Effector memory CD4-positive, alpha-beta T cell (primary cell): ENCODE measurements around the gene DHTKD1.
"Not testable (repeated sequence)": the region's sequence is repeated elsewhere in the genome, so short reads cannot be mapped to it uniquely, and the experiment has no call there.

Source experiments
- DNase-seq, 3 donors: peaks; one replicate each; pipeline ENCODE4 v3.0.0-alpha.2; 2020
- H3K27ac ChIP-seq: 2 replicates; pipeline ENCODE4 v1.7.0; 2013; ENCODE audit warnings: mild to moderate bottlenecking, low read length, moderate library complexity; ENCODE audit not compliant: insufficient read depth, poor library complexity, severe bottlenecking
- H3K27me3 ChIP-seq: replicated peaks from 2 replicates; pipeline ENCODE4 v1.7.0; 2013; ENCODE audit warnings: mild to moderate bottlenecking, low read length; ENCODE audit not compliant: insufficient read depth, control insufficient read depth, poor library complexity, severe bottlenecking
- H3K36me3 ChIP-seq: 2 replicates; pipeline ENCODE4 v1.7.0; 2013; ENCODE audit warnings: mild to moderate bottlenecking, low read length, moderate library complexity; ENCODE audit not compliant: control insufficient read depth, insufficient read depth
- H3K4me1 ChIP-seq: 2 replicates; pipeline ENCODE4 v1.7.0; 2013; ENCODE audit warnings: low read length, mild to moderate bottlenecking; ENCODE audit not compliant: control insufficient read depth, insufficient read depth, poor library complexity, severe bottlenecking
- H3K4me3 ChIP-seq: 2 replicates; pipeline ENCODE4 v1.7.0; 2013; ENCODE audit warnings: low read length, low read depth, mild to moderate bottlenecking; ENCODE audit not compliant: insufficient read depth, poor library complexity, severe bottlenecking
- H3K9me3 ChIP-seq: 2 replicates; pipeline ENCODE4 v1.7.0; 2013; ENCODE audit warnings: mild to moderate bottlenecking, low read length, moderate library complexity; ENCODE audit not compliant: control insufficient read depth

The DHTKD1 gene

GRCh38 chr10:12062754-12063482 lies 5.8 kb upstream of the DHTKD1 start:
- Histone ChIP-seq H3K9me3 (no peaks in the 10 kb centered on the region), H3K36me3 (no peaks in the 10 kb centered on the region), H3K4me1 (no peaks in the 10 kb centered on the region), H3K27ac (no peak overlapping the region), H3K27me3 (no peaks in the 10 kb centered on the region), H3K4me3 (no peak overlapping the region)
- DNase-seq, result no peak

GRCh38 chr10:12063483-12063818 lies 5.3 kb upstream of the DHTKD1 start:
- Histone ChIP-seq H3K9me3 (no peaks in the 10 kb centered on the region), H3K27ac (no peak overlapping the region), H3K36me3 (no peaks in the 10 kb centered on the region), H3K4me1 (no peaks in the 10 kb centered on the region), H3K4me3 (no peak overlapping the region), H3K27me3 (no peaks in the 10 kb centered on the region)
- no peak for DNase-seq

- Histone ChIP-seq H3K4me3 (no peak overlapping the region), H3K27me3 (no peaks in the 10 kb centered on the region), H3K4me1 (peaks cover 9% of the 10 kb centered on the region), H3K27ac (no peak overlapping the region), H3K36me3 (no peaks in the 10 kb centered on the region), H3K9me3 (no peaks in the 10 kb centered on the region)
- no peak for DNase-seq
These were observed 1.4 kb upstream of the DHTKD1 start for GRCh38 chr10:12067336-12067735.

- H3K4me3 ChIP-seq, H3K9me3 ChIP-seq, H3K27ac ChIP-seq, H3K36me3 ChIP-seq, H3K4me1 ChIP-seq, H3K27me3 ChIP-seq, DNase-seq: not testable (repeated sequence)
These were observed 2.7 kb downstream of the DHTKD1 start for GRCh38 chr10:12071441-12071840.

GRCh38 chr10:12073526-12073925 lies 4.8 kb downstream of the DHTKD1 start:
- Histone ChIP-seq H3K9me3 (no peaks in the 10 kb centered on the region), H3K36me3 (peaks cover 6% of the 10 kb centered on the region), H3K4me1 (peaks cover 9% of the 10 kb centered on the region), H3K27ac (no peak overlapping the region), H3K27me3 (no peaks in the 10 kb centered on the region), H3K4me3 (no peak overlapping the region)
- DNase-seq, result no peak

GRCh38 chr10:12077580-12078180 lies 8.9 kb downstream of the DHTKD1 start:
- Histone ChIP-seq H3K4me3 (no peak overlapping the region), H3K27me3 (no peaks in the 10 kb centered on the region), H3K4me1 (no peaks in the 10 kb centered on the region), H3K36me3 (peaks cover 6% of the 10 kb centered on the region), H3K9me3 (no peaks in the 10 kb centered on the region), H3K27ac (no peak overlapping the region)
- no peak for DNase-seq

- DNase-seq, result no peak
- Histone ChIP-seq H3K36me3 (peaks cover 10% of the 10 kb centered on the region), H3K27me3 (no peaks in the 10 kb centered on the region), H3K9me3 (no peaks in the 10 kb centered on the region), H3K4me3 (no peak overlapping the region), H3K4me1 (no peaks in the 10 kb centered on the region), H3K27ac (no peak overlapping the region)
These were observed 12.7 kb downstream of the DHTKD1 start for GRCh38 chr10:12081470-12081869.

- Histone ChIP-seq H3K36me3 (peaks cover 15% of the 10 kb centered on the region), H3K27me3 (no peaks in the 10 kb centered on the region), H3K27ac (no peak overlapping the region), H3K4me3 (no peak overlapping the region), H3K9me3 (no peaks in the 10 kb centered on the region), H3K4me1 (no peaks in the 10 kb centered on the region)
- DNase-seq, result no peak
These were observed 13.3 kb downstream of the DHTKD1 start for GRCh38 chr10:12081879-12082557.

GRCh38 chr10:12088919-12089318 lies 20.2 kb downstream of the DHTKD1 start:
- Histone ChIP-seq H3K27ac (no peak overlapping the region), H3K27me3 (no peaks in the 10 kb centered on the region), H3K9me3 (no peaks in the 10 kb centered on the region), H3K4me1 (no peaks in the 10 kb centered on the region), H3K4me3 (no peak overlapping the region), H3K36me3 (peaks cover 27% of the 10 kb centered on the region)
- DNase-seq, result no peak

- Histone ChIP-seq H3K27me3 (no peaks in the 10 kb centered on the region), H3K27ac (no peak overlapping the region), H3K36me3 (peaks cover 23% of the 10 kb centered on the region), H3K4me3 (no peak overlapping the region), H3K9me3 (no peaks in the 10 kb centered on the region), H3K4me1 (no peaks in the 10 kb centered on the region)
- DNase-seq, result no peak
These were observed 22.7 kb downstream of the DHTKD1 start for GRCh38 chr10:12091421-12091820.
